PFSK-1 (cell line): ENCODE data around the gene DCLK2.

ENCODE experiments used
- FOXP2 ChIP-seq: optimal IDR thresholded peaks from 2 replicates; pipeline ENCODE3; 2011; ENCODE audit warnings: borderline replicate concordance, control low read depth, inconsistent platforms; ENCODE audit not compliant: insufficient read depth; ENCODE audit errors: extremely low read length, extremely low read depth
- POLR2AphosphoS5 ChIP-seq: IDR thresholded peaks from 2 replicates; pipeline ENCODE4 v1.6.1; 2012; ENCODE audit warnings: low read depth, mild to moderate bottlenecking, control low read depth, low read length, moderate library complexity
- SIN3A ChIP-seq: IDR thresholded peaks from 2 replicates; pipeline ENCODE4 v1.6.1; 2012; ENCODE audit warnings: mild to moderate bottlenecking, low read length, moderate library complexity, borderline replicate concordance; ENCODE audit not compliant: insufficient read depth
- TAF1 ChIP-seq: IDR thresholded peaks from 2 replicates; pipeline ENCODE4 v1.6.1; 2012; ENCODE audit warnings: low read length, control low read depth, borderline replicate concordance; ENCODE audit not compliant: insufficient read depth
- TF ChIP-seq, protein P1 (sequence below), 2 experiments: IDR thresholded peaks; 2 replicates each; pipeline versions ENCODE4 v1.6.1 to v1.8.0; 2011 to 2012; ENCODE audit warnings: low read depth in 2 of 2, low read length in 2 of 2, control low read depth in 1 of 2, inconsistent platforms in 1 of 2, mild to moderate bottlenecking in 1 of 2, moderate library complexity in 1 of 2; ENCODE audit not compliant: insufficient read depth in 1 of 2

DCLK2 gene

DNA sequence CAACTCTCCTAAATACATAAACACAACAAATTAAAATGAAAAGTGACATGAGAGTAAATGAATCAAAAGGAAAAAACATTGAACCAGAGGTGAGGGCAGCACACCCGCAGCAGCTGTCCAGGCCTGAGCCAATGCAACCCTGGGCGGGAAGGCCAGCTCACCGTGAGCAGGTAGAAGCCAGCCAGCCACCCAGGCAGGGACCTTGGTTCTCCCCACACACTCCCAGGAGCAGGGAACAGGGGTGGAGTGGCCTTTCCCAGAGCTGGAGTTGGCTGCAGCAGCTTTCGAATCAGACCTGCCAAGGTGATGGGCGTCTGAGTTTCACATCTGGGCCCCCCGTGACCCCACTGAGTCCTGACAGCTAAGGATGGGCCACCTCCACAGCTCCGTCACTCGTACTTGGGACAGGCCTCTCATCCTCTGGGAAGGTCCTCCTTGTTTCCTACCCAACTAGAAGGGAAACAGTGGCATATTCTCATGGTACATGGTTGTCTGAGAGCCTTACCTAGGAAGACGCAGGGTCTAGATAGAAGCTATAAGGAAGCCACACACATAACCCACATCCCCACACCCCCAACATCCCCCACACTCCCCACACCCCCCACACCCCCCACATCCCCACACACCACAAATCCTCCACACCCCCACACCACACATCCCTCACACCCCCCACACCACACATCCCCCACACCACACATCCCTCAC, 172.2 kb downstream of the DCLK2 start:
- TF ChIP-seq POLR2AphosphoS5: no peak
- TF ChIP-seq, protein P1, sequence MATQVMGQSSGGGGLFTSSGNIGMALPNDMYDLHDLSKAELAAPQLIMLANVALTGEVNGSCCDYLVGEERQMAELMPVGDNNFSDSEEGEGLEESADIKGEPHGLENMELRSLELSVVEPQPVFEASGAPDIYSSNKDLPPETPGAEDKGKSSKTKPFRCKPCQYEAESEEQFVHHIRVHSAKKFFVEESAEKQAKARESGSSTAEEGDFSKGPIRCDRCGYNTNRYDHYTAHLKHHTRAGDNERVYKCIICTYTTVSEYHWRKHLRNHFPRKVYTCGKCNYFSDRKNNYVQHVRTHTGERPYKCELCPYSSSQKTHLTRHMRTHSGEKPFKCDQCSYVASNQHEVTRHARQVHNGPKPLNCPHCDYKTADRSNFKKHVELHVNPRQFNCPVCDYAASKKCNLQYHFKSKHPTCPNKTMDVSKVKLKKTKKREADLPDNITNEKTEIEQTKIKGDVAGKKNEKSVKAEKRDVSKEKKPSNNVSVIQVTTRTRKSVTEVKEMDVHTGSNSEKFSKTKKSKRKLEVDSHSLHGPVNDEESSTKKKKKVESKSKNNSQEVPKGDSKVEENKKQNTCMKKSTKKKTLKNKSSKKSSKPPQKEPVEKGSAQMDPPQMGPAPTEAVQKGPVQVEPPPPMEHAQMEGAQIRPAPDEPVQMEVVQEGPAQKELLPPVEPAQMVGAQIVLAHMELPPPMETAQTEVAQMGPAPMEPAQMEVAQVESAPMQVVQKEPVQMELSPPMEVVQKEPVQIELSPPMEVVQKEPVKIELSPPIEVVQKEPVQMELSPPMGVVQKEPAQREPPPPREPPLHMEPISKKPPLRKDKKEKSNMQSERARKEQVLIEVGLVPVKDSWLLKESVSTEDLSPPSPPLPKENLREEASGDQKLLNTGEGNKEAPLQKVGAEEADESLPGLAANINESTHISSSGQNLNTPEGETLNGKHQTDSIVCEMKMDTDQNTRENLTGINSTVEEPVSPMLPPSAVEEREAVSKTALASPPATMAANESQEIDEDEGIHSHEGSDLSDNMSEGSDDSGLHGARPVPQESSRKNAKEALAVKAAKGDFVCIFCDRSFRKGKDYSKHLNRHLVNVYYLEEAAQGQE (IDR thresholded peaks at IDR 0.05; ENCODE audit: insufficient read depth in 1 of 2, low read depth in 2 of 2, low read length in 2 of 2): no peak
- TF ChIP-seq SIN3A: no peak
- no peak for TF ChIP-seq TAF1
- TF ChIP-seq FOXP2: no peak

- no peak for TF ChIP-seq TAF1
- TF ChIP-seq FOXP2: no peak
- TF ChIP-seq POLR2AphosphoS5: no peak
- TF ChIP-seq, protein P1 (IDR thresholded peaks at IDR 0.05; ENCODE audit: insufficient read depth in 1 of 2, low read depth in 2 of 2, low read length in 2 of 2): no peak
- no peak for TF ChIP-seq SIN3A
Observed at GRCh38 chr4:150250998-150251651, 172.9 kb downstream of the DCLK2 start.

GRCh38 chr4:150251752-150252190, 173.5 kb downstream of the DCLK2 start:
- TF ChIP-seq SIN3A (no peak), TAF1 (no peak), POLR2AphosphoS5 (no peak)

DNA sequence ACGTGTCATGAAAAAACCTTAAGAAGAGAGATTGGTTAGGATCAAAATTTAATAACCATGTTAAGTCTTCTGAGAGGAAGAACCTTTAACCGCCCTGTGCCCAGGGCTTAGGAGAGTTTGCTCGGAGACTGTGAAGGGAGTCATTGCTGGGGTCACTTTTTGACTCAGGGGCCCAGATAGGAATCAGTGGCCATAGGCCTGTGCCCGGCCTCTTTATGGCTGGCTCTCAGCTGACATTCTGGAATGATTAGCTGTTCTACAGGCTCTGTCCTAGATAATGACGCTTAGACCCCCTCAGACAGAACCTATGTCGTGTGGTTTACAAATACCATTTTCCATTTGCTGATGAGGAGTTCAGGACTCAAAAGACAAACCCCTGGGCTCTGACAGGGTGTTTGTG, 174.1 kb downstream of the DCLK2 start:
- TF ChIP-seq TAF1: no peak
- TF ChIP-seq FOXP2: no peak
- TF ChIP-seq, protein P1 (IDR thresholded peaks at IDR 0.05; ENCODE audit: insufficient read depth in 1 of 2, low read depth in 2 of 2, low read length in 2 of 2): no peak
- TF ChIP-seq SIN3A: no peak
- TF ChIP-seq POLR2AphosphoS5: no peak

- TF ChIP-seq, protein P1 (IDR thresholded peaks at IDR 0.05; ENCODE audit: insufficient read depth in 1 of 2, low read depth in 2 of 2, low read length in 2 of 2): no peak
- TF ChIP-seq SIN3A: no peak
- no peak for TF ChIP-seq POLR2AphosphoS5
Observed at GRCh38 chr4:150252741-150253140, 174.5 kb downstream of the DCLK2 start.
